Activated naive CD4-positive, alpha-beta T cell treated with anti-CD3 and anti-CD28 coated beads, Interleukin-2, amount 50 U/mL, for 16 hours (primary cell): ENCODE results near the gene STPG4.

Experiments
- DNase-seq: peaks from one replicate; pipeline ENCODE4 v3.0.0-alpha.2; 2020

STPG4 gene

GRCh38 chr2:47086054-47086471, 69.0 kb downstream of the STPG4 start:
- DNase-seq, result no peak

GRCh38 chr2:47083886-47084687, 71.0 kb downstream of the STPG4 start:
- no peak for DNase-seq

DNA sequence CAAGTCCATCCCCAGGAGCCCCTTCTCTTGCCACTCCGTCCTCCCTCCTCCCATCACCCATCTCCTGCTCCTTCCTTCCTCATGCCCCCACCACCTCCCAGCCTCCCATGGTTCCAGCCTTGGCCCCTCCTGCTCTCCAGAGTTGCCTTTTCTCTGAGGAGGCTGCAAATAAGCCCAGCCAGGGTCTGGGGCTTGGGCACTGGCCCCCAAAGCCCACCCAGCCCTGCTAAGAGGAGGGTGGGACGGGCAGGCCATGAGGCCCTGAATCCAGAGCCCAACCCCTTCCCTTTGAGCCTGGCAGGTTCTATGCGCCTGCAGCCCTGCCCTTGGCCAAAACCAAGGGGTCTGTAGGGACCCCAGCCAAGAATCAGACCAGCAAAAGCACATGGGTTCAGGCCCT, 71.6 kb downstream of the STPG4 start:
- DNase-seq, result no peak

GRCh38 chr2:47083005-47083404, 72.1 kb downstream of the STPG4 start:
- DNase-seq, result no peak

- no peak for DNase-seq
Measured at GRCh38 chr2:47080888-47081301, 74.2 kb downstream of the STPG4 start.

- no peak for DNase-seq
Measured at GRCh38 chr2:47079515-47080412, 75.3 kb downstream of the STPG4 start.

DNA sequence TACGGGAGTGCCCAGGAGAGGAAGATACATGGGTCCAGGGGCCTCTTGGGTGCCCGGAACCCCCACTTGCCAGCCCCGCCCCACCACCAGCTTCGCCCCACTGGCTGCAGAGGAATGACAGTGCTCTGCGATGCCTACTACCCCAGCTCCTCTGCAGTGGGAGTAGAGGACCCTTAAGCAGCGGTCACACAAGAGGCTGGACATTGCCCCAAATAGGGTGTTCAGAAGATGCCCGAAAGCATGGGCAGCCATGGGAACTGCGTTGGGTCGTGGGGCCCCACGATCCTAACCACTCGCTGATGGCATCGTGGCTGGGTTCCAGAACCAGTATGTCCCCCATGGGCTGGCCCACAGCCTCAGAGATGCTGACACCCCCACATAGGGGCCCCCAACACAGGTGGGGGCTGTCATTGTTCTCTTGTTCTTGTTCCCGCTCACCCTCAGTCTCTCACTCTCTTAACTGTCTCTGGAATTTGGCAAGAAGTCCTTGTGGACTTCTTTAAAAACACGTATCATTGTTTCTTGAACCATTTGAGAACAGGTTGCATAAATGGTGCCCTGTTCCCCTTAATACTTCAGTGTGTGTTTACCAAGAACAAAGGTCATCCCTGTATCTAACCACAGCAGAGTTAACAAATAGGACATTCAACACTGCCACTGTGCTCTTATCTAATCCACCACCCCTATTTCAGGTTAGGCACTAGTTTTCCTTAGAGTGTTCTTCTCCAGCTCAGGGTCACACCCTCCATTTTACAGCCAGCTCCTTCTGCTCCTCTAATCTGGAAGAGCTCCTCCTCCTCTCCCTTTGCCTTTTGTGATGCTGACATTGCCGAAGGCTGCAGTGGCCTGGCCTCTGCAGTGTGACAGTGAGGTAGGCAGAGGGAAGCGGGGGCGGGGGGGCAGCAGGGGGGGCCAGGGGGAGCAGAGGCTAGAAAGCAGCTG, 76.3 kb downstream of the STPG4 start:
- no peak for DNase-seq

DNA sequence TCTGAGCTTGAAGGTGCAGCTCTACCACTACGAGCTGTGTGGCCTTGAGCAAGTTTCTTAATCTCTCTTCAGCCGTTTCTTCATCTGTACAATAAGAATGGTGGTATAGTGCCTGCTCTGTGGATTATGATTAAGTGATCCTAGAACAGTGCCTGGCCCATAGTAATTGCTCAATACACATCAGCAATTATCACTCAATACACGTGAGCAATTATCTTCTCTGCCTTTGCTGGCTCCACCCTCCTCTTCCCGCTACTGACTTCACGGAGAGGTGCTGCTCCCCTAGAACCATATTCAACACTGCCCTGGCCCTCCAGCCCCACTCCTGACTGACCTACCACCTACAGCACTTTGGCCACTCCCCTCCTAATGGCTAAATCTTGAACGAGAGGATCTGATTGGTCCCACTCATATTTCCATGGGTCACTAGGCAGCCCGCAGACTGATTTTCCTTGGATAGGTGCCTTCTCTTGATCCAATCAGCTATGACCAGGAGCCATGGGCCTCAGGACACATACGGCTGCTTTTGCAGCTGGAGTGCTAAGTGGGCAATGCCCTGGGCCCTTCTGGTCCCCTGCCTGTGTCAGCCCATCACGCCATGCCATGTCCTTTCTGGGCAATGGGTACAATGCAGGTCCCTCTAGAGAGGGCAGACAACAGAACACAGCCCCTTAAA, 77.5 kb downstream of the STPG4 start:
- no peak for DNase-seq

- DNase-seq, result no peak
Measured at GRCh38 chr2:47076586-47077441, 78.3 kb downstream of the STPG4 start.

GRCh38 chr2:47076126-47076506, 79.0 kb downstream of the STPG4 start:
- no peak for DNase-seq

DNA sequence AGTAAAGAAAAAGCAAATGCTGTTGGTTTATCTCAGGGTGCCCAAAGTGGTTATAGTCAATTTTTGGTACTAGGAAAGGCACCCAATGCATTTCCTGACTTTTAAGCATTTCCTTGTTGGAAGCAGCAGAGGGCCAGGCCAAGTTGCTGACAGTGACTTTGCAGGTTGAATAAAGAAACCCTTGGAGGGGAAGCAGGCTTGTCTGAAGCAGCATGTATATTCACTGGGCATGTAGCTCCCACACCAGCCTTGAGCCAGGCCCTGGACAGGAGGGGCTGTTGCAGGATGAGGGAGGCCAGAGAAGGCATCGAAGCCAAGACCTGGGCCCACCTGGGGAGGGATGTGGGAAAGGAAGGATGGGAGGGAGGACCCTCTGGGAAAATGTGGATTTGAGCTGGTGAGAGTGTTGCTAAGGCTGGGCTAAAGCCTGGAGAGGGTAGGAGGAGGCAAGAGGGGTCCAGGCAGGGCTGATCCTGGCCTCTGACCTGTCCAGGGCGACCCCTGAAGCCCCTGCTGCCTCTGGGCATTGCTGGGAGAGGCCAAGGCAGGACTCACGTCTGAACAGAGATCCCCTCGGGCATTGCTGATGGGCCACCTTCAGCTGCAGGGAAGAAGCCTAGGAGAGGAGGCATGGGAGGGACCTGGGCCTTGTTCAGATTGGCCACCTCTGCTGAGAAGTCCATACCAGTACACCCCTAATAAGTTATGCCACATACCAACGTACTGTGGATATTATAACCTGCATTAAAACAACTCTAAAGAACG, 79.6 kb downstream of the STPG4 start:
- no peak for DNase-seq

DNA sequence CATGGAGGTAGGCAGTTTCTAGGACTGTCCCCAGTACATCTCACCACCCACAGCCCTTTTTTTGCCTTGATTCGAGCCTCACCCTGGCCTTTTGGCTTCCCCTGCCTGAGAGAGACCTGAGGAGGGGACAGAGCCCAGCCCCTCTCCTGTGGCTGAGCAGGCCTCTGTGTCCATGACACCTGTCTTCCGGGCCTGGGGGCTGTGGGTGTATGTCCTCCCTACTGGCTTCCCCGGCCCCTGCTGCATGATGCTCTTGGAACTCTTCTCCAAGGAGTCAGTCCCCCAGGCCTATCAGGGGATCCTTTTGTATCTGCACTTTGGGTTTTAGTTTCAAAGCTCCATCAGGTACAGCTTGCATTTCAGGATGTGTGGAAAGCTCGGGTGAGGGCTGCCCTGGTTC, 80.4 kb downstream of the STPG4 start:
- DNase-seq, result no peak

DNA sequence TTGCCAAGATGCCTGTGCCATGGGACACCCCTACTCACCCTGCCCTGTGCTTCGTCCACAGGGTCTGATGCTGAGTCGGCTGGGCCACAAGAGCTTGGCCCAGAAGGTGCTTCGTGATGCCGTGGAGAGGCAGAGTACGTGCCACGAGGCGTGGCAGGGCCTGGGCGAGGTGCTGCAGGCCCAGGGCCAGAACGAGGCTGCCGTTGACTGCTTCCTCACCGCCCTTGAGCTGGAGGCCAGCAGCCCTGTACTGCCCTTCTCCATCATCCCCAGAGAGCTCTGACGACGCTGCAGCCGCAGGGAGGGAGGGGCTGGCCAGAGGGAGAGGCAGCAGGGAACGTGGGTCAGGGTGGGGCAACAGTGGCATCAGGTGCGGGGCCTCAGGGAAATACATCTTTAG, 81.5 kb downstream of the STPG4 start:
- no peak for DNase-seq

DNA sequence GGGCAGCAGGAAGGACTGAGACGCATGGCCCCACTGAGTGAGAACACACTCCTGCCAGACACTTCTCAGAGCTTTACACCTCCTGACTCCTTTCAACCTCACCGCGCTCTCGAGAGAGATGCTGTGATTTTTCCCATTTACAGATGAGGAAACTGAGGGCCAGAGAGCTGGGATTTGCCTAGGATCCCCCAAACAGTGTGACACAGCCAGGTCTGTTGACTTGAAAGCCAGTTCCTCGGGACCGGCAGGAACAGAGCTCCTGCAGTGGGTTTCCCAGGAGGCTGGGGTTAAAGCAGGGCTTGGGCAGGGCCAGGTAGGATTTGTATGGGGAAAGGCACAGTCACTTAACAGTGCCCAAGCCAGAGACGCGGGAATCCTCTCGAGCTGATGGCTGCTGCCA, 81.9 kb downstream of the STPG4 start:
- no peak for DNase-seq

DNA sequence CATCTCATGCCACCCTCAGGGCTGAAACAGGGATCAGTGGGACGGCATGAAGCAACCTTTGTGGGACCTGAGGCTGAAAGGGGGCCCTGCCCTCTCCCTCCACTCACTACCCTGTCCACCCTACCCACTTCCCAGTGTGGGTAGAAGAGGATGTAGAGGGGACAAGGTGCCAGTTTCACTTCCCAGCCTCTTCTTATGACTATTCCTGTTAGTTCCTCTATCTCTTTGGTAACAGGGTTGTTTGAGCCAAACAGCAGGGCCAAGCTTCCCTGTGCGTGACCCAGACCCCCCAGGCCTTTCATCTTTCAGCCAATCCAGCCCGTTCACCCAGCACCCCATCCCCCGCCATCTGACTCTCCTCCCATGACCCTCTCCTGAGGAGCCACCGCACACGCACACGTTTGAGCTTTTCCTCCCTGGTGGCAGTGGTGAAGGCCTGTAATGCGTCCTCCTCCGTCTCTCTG, 82.3 kb downstream of the STPG4 start:
- DNase-seq, result no peak

- no peak for DNase-seq
Measured at GRCh38 chr2:47072018-47072691, 83.0 kb downstream of the STPG4 start.

- no peak for DNase-seq
Measured at GRCh38 chr2:47070920-47071824, 83.9 kb downstream of the STPG4 start.

DNA sequence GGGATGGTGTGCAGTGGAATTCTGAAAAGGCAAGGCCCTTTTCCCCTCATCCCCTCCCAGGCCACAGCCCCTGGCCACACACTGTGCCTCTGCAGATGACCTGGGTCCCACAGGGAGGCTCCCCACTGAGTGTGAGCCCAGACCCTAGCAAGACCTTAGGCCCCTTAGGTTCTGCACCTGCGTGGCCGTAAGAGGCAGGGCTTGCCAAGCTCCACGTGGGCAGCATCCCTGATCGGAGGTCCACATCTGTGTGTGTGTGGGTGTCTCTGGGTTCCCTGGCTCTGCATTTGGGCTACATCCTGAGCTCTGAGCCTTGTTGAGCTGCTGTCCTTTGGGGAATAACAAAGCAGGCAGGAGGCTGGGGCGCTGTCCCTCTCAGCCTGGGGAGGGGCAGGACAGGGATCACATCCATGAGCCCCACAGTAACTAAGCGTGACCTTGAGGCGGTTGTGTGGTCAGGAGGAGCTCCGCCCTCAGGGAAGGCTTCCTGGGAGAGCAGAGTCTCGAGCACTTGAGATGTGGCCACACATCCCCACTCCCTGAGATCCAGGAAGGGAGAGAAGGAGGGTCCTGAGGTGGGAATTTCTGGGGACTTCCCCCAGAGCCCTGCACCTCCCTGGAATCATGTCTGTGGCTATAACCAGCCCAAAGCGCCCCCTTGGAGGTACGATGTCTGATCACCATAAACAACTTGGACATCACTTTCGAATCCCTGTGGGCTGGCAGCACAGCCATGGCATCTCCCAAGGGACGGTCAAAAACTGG, 84.8 kb downstream of the STPG4 start:
- DNase-seq, result no peak
